HepG2 (cell line): ENCODE data around the gene SLC35A3. TPM values are rescaled to one million over a fixed set of nuclear protein-coding genes. Genes with fewer than 3 reads are reported as not detected.
A peak's percentile ranks its signal among the peaks of the same experiment; 100 is the strongest.

Experiments
- ATAC-seq: fragments of 200-7000 bp; cut with Tn5 transposase; 3 replicates; pipeline ENCODE4 v1.9.1; 2020; ENCODE audit warnings: mild to moderate bottlenecking, moderate library complexity
- BruUV-seq: library from RNA; stranded (reverse); fragments of 400-500 nt; replicated peaks from 2 replicates; lab custom pipeline; 2021; lab: Mats Ljungman, UMichigan
- CTCF ChIA-PET: fragments of 300-600 bp; formaldehyde crosslinking; extraction: SDS; loops from one replicate; lab custom pipeline; 2021; ENCODE audit warnings: low total read pairs, inconsistent platforms, low intra/inter-chr PET ratio; lab: Yijun Ruan, JAX
- POLR2A ChIA-PET: fragments of 350-600 bp; sonication (Branson Sonifier 250); formaldehyde crosslinking; loops from one replicate; lab custom pipeline; 2020; ENCODE audit warnings: antibody characterized with exemption, inconsistent platforms; lab: Yijun Ruan, JAX
- DNase-seq: peaks from one replicate; pipeline ENCODE4 v3.0.0-alpha.2; 2015; ENCODE audit warnings: low spot score
- FAIRE-seq: peaks from 3 replicates; lab custom pipeline; 2011; peaks lifted over from hg19 to GRCh38; lab: Jason Lieb, UNC
- H2AFZ ChIP-seq: one replicate; pipeline ENCODE4 v1.6.1; 2011; ENCODE audit warnings: low read length, inconsistent platforms
- H3K27ac ChIP-seq: fragments of 300-600 bp; 3 replicates; pipeline ENCODE4 v1.8.0; 2011; ENCODE audit warnings: mixed run types, mild to moderate bottlenecking, mixed read lengths, low read length, inconsistent platforms; ENCODE audit not compliant: insufficient read depth; ENCODE audit errors: extremely low read length
- H3K27me3 ChIP-seq, 2 experiments: fragments of 200-600 bp in 1 of 2; 2 replicates in 1 of 2; 3 replicates in 1 of 2; pipeline versions ENCODE4 v1.6.0 to v1.8.0; 2011; ENCODE audit warnings: low read length in 2 of 2, mild to moderate bottlenecking in 2 of 2, moderate library complexity in 2 of 2, inconsistent platforms in 1 of 2; ENCODE audit not compliant: insufficient read depth in 2 of 2, control insufficient read depth in 1 of 2
- H3K36me3 ChIP-seq, 2 experiments: fragments of 200-600 bp in 1 of 2; replicated peaks in 1 of 2; 2 replicates in 1 of 2; 3 replicates in 1 of 2; pipeline versions ENCODE4 v1.5.1 to v1.8.0; 2011; ENCODE audit warnings: low read length in 2 of 2, inconsistent platforms in 1 of 2; ENCODE audit not compliant: insufficient read depth in 2 of 2, control insufficient read depth in 1 of 2
- H3K4me1 ChIP-seq: 2 replicates; pipeline ENCODE4 v1.5.1; 2012; ENCODE audit warnings: low read length, inconsistent platforms; ENCODE audit not compliant: insufficient read depth
- H3K4me2 ChIP-seq: 2 replicates; pipeline ENCODE4 v1.6.0; 2011; ENCODE audit warnings: low read depth, low read length, inconsistent platforms
- H3K4me3 ChIP-seq, 3 experiments: fragments of 200-600 bp in 1 of 3; sonication (generic), shearing (Covaris generic) in 1 of 3; replicated peaks in 1 of 3; 2 replicates each; pipeline ENCODE4 v1.5.1; 2011 to 2016; ENCODE audit warnings: low read length in 3 of 3, inconsistent platforms in 2 of 3, low read depth in 2 of 3, mild to moderate bottlenecking in 2 of 3, control low read depth in 1 of 3, mixed read lengths in 1 of 3; ENCODE audit not compliant: insufficient read depth in 1 of 3
- H3K79me2 ChIP-seq: one replicate; pipeline ENCODE4 v1.6.1; 2011; ENCODE audit warnings: low read length, inconsistent platforms; ENCODE audit not compliant: insufficient read depth
- H3K9ac ChIP-seq: 2 replicates; pipeline ENCODE4 v1.6.0; 2011; ENCODE audit warnings: mild to moderate bottlenecking, low read depth, low read length, inconsistent platforms; ENCODE audit not compliant: insufficient read depth
- H3K9me3 ChIP-seq: 2 replicates; pipeline ENCODE4 v1.5.1; 2012; ENCODE audit warnings: mild to moderate bottlenecking, low read length
- H4K20me1 ChIP-seq: 2 replicates; pipeline ENCODE4 v1.6.0; 2011; ENCODE audit warnings: inconsistent platforms, mild to moderate bottlenecking, low read length, moderate library complexity; ENCODE audit not compliant: insufficient read depth
- BHLHE40 ChIP-seq: IDR thresholded peaks from 2 replicates; pipeline ENCODE4 v1.6.1; 2011; ENCODE audit warnings: low read length, improper control_type of control experiment
- FUBP1 ChIP-seq: sonication (generic); formaldehyde crosslinking; IDR thresholded peaks from 2 replicates; pipeline ENCODE4 v1.5.1; 2020; ENCODE audit warnings: missing genetic modification reagents, mild to moderate bottlenecking, borderline replicate concordance
- ISX ChIP-seq: sonication (generic); formaldehyde crosslinking; conservative IDR thresholded peaks from 2 replicates; pipeline ENCODE4 v1.5.0; 2020; ENCODE audit warnings: missing genetic modification reagents
- KIAA2018 ChIP-seq: sonication (generic); formaldehyde crosslinking; IDR thresholded peaks from 2 replicates; pipeline ENCODE4 v1.5.0; 2020; ENCODE audit warnings: mild to moderate bottlenecking, missing genetic modification reagents, borderline replicate concordance
- NFE2 ChIP-seq: sonication (generic); formaldehyde crosslinking; IDR thresholded peaks from 2 replicates; pipeline ENCODE4 v1.4.0; 2020; ENCODE audit warnings: missing genetic modification reagents
- NFE2L2 ChIP-seq: fragments of 150-350 bp; IDR thresholded peaks from 2 replicates; pipeline ENCODE4 v1.6.1; 2014; ENCODE audit warnings: low read length
- SP5 ChIP-seq: IDR thresholded peaks from 2 replicates; pipeline ENCODE4 v1.6.1; 2016; ENCODE audit warnings: low read depth, borderline replicate concordance
- ZBTB43 ChIP-seq: sonication (generic); formaldehyde crosslinking; conservative IDR thresholded peaks from 2 replicates; pipeline ENCODE4 v1.4.0; 2020; ENCODE audit warnings: missing genetic modification reagents
- ZNF263 ChIP-seq: sonication (generic); formaldehyde crosslinking; IDR thresholded peaks from 2 replicates; pipeline ENCODE4 v1.4.0; 2020; ENCODE audit warnings: missing genetic modification reagents
- ZNF605 ChIP-seq: sonication (generic); formaldehyde crosslinking; IDR thresholded peaks from 2 replicates; pipeline ENCODE4 v1.8.0; 2022; ENCODE audit warnings: mild to moderate bottlenecking, missing genetic modification reagents
- ZNF749 ChIP-seq: sonication (generic); formaldehyde crosslinking; IDR thresholded peaks from 2 replicates; pipeline ENCODE4 v1.8.0; 2022; ENCODE audit warnings: mild to moderate bottlenecking, missing genetic modification reagents, moderate library complexity, borderline replicate concordance
- WGBS: methylation state at CpG from one replicate; pipeline ENCODE4 v1.1.6; 2017; ENCODE audit warnings: low lambda C conversion rate; 5-methylcytosine and 5-hydroxymethylcytosine counted together
- in situ Hi-C: cut with HindIII; loops from 2 replicates; pipeline ENCODE4 v1.10.0; 2017; ENCODE audit warnings: low pct_unique_long_range_greater_than_20kb; ENCODE audit not compliant: extremely low pct_ligation_motif_present
- intact Hi-C: fragments of 100-400 bp; cut with micrococcal nuclease; formaldehyde crosslinking; loops from one replicate; pipeline ENCODE4 v1.10.0; 2022; ENCODE audit not compliant: unreplicated experiment
- polyA plus RNA-seq, 8 experiments: library from polyadenylated mRNA; depleted of rRNA in 3 of 8; stranded (reverse) in 7 of 8; unstranded in 1 of 8; fragments of >200 nt; fragmentation: Illumina TruSeq in 4 of 8; extraction: Trizol in 4 of 8; gene quantifications; 2 replicates each; pipeline versions ENCODE4 v1.2.1 to v1.2.3, GENCODE V29; 2011 to 2016; ENCODE audit warnings: low read depth in 4 of 8, missing spikeins in 1 of 8, mixed read lengths in 1 of 8; ENCODE audit not compliant: insufficient read depth in 1 of 8
- total RNA-seq, 5 experiments: library from RNA; depleted of rRNA; stranded (reverse); fragments of >200 nt; fragmentation: Illumina TruSeq; extraction: Trizol; gene quantifications; 2 replicates each; pipeline ENCODE4 v1.2.3, GENCODE V29; 2016; ENCODE audit warnings: low read depth in 1 of 5

The SLC35A3 gene
- total and polyA plus RNA-seq, 2 of the 13 experiments (the other 11 are each of a cell fraction or from before 2014, with no cell fraction given) = 11.2 to 24.9 TPM

GRCh38 chr1:99942723-99943122 lies 27.1 kb upstream of the SLC35A3 start (continued):
- TF ChIP-seq ZNF605 (CRISPR knock-in tag) (no peak), ISX (CRISPR knock-in tag) (no peak)

GRCh38 chr1:99943223-99943794 lies 26.5 kb upstream of the SLC35A3 start:
- in situ Hi-C loops = no loop called here
- FAIRE-seq (no peak), DNase-seq (peak; percentile 12), ATAC-seq (no peak)
- H3K27me3 ChIP-seq = no peaks in the 10 kb centered on the region
- CTCF ChIA-PET = no interaction called here
- no peaks in the 10 kb centered on the region for H4K20me1 ChIP-seq
- no TSS peak for BruUV-seq
- WGBS = 47% methylated on average over 7 of the region's 7 CpGs
- intact Hi-C loops = no loop called here
- no peaks in the 10 kb centered on the region for H3K36me3 ChIP-seq
- no peak overlapping the region for H3K4me2 ChIP-seq
- H2AFZ ChIP-seq = no peak overlapping the region
- TF ChIP-seq NFE2 (CRISPR knock-in tag) (peak; percentile 20; the same call in 1 of the 2 replicates), NFE2L2 (peak; percentile 84), KIAA2018 (CRISPR knock-in tag) (no peak), FUBP1 (no peak), BHLHE40 (no peak), ZNF749 (CRISPR knock-in tag) (no peak), ZBTB43 (no peak), ZNF263 (CRISPR knock-in tag) (no peak), SP5 (CRISPR knock-in tag) (no peak)
- TF ChIP-seq, all 625 proteins: peak for 2
- H3K9ac ChIP-seq = no peak overlapping the region
- H3K9me3 ChIP-seq = no peaks in the 10 kb centered on the region
- no peaks in the 10 kb centered on the region for H3K79me2 ChIP-seq
- POLR2A ChIA-PET = no interaction called here
- no peaks in the 10 kb centered on the region for H3K4me1 ChIP-seq
- H3K4me3 ChIP-seq = no peak overlapping the region
- H3K27ac ChIP-seq = no peak overlapping the region
